GM23338 (cell line): ENCODE results near the gene MAP3K5. TPM values are rescaled to one million over a fixed set of nuclear protein-coding genes. Genes with fewer than 3 reads are reported as not detected.

Source experiments
- ATAC-seq: fragments of 200-7000 bp; cut with Tn5 transposase; 3 replicates; pipeline ENCODE4 v1.9.1; 2020
- DNase-seq: peaks from one replicate; pipeline ENCODE4 v3.0.0-alpha.2; 2015; ENCODE audit warnings: low spot score
- H2AFZ ChIP-seq: fragments of 200-600 bp; sonication (generic); 2 replicates; pipeline ENCODE4 v1.8.0; 2016; ENCODE audit warnings: antibody characterized with exemption, mild to moderate bottlenecking, moderate library complexity
- H3F3A ChIP-seq: fragments of 200-600 bp; sonication (generic); replicated peaks from 2 replicates; pipeline ENCODE4 v1.8.0; 2017; ENCODE audit warnings: antibody characterized with exemption, mixed run types, low read depth
- H3K27ac ChIP-seq: fragments of 200-600 bp; sonication (generic); 2 replicates; pipeline ENCODE4 v1.6.1; 2016; ENCODE audit warnings: low read depth
- H3K27me3 ChIP-seq: fragments of 200-600 bp; sonication (generic); 2 replicates; pipeline ENCODE4 v1.8.0; 2016; ENCODE audit warnings: mild to moderate bottlenecking, mixed run types, moderate library complexity; ENCODE audit not compliant: insufficient read depth
- H3K36me3 ChIP-seq: fragments of 200-600 bp; sonication (generic); 2 replicates; pipeline ENCODE4 v1.8.0; 2016; ENCODE audit warnings: mild to moderate bottlenecking; ENCODE audit not compliant: insufficient read depth
- H3K4me1 ChIP-seq: fragments of 200-600 bp; sonication (generic); 2 replicates; pipeline ENCODE4 v1.8.0; 2016; ENCODE audit warnings: mild to moderate bottlenecking, moderate library complexity; ENCODE audit not compliant: insufficient read depth
- H3K4me2 ChIP-seq: fragments of 200-600 bp; sonication (generic); 2 replicates; pipeline ENCODE4 v1.7.1; 2017; ENCODE audit warnings: mixed run types
- H3K4me3 ChIP-seq: fragments of 200-600 bp; sonication (generic); 2 replicates; pipeline ENCODE4 v1.6.1; 2016; ENCODE audit warnings: mixed run types
- H3K79me2 ChIP-seq: fragments of 200-600 bp; sonication (generic); replicated peaks from 2 replicates; pipeline ENCODE4 v1.8.0; 2017; ENCODE audit warnings: mild to moderate bottlenecking; ENCODE audit not compliant: insufficient read depth
- H3K9me2 ChIP-seq: fragments of 200-600 bp; sonication (generic); 2 replicates; pipeline ENCODE4 v1.8.0; 2017; ENCODE audit not compliant: insufficient read depth
- H4K20me1 ChIP-seq: fragments of 200-600 bp; sonication (generic); replicated peaks from 2 replicates; pipeline ENCODE4 v1.8.0; 2017; ENCODE audit warnings: mild to moderate bottlenecking; ENCODE audit not compliant: insufficient read depth
- H3K27ac Mint-ChIP-seq: 2 replicates; pipeline ENCODE4 v1.8.0; 2020; ENCODE audit warnings: inconsistent platforms, mild to moderate bottlenecking, moderate library complexity, mixed read lengths
- H3K27me3 Mint-ChIP-seq: 3 replicates; pipeline ENCODE4 v1.8.0; 2022; ENCODE audit warnings: low read depth, mild to moderate bottlenecking, moderate library complexity, mixed read lengths, inconsistent platforms; ENCODE audit not compliant: insufficient read depth, poor library complexity
- H3K36me3 Mint-ChIP-seq: 3 replicates; pipeline ENCODE4 v1.8.0; 2021; ENCODE audit warnings: low read depth, mild to moderate bottlenecking, inconsistent platforms, moderate library complexity, mixed read lengths
- H3K4me1 Mint-ChIP-seq: 3 replicates; pipeline ENCODE4 v1.8.0; 2020; ENCODE audit warnings: mild to moderate bottlenecking, inconsistent platforms, mixed read lengths
- H3K4me3 Mint-ChIP-seq: 3 replicates; pipeline ENCODE4 v1.8.0; 2021; ENCODE audit warnings: moderate library complexity, mild to moderate bottlenecking, inconsistent platforms, mixed read lengths
- H3K9me3 Mint-ChIP-seq: 3 replicates; pipeline ENCODE4 v1.8.0; 2020; ENCODE audit warnings: moderate library complexity, mild to moderate bottlenecking, inconsistent platforms, mixed read lengths
- CREB1 ChIP-seq: fragments of 250-450 bp; sonication (Bioruptor Pico); IDR thresholded peaks from 2 replicates; pipeline ENCODE4 v1.5.0; 2020; ENCODE audit warnings: low read depth, mild to moderate bottlenecking, moderate library complexity
- CTCF ChIP-seq, 2 experiments: fragments of 200-600 bp in 1 of 2; sonication (generic) in 1 of 2; conservative IDR thresholded peaks; 2 replicates each; pipeline versions ENCODE4 v1.5.1 to v1.6.1; 2016 to 2017; ENCODE audit warnings: antibody characterized with exemption in 2 of 2, low read depth in 2 of 2, mild to moderate bottlenecking in 2 of 2, moderate library complexity in 1 of 2
- EZH2 ChIP-seq: fragments of 200-600 bp; sonication (generic); IDR thresholded peaks from one replicate; pipeline ENCODE4 v1.8.0; 2017; ENCODE audit warnings: antibody characterized with exemption, mild to moderate bottlenecking, low read depth; ENCODE audit not compliant: unreplicated experiment
- EZH2phosphoT487 ChIP-seq: fragments of 200-600 bp; sonication (generic); IDR thresholded peaks from one replicate; pipeline ENCODE4 v1.8.1; 2018; ENCODE audit warnings: antibody characterized with exemption; ENCODE audit not compliant: unreplicated experiment
- JUNB ChIP-seq: IDR thresholded peaks from one replicate; pipeline ENCODE4 v1.6.1; 2016; ENCODE audit warnings: antibody characterized with exemption; ENCODE audit not compliant: unreplicated experiment
- POLR2AphosphoS5 ChIP-seq: IDR thresholded peaks from 2 replicates; pipeline ENCODE4 v1.6.1; 2016; ENCODE audit warnings: antibody characterized with exemption, low read depth
- REST ChIP-seq: IDR thresholded peaks from one replicate; pipeline ENCODE4 v1.6.1; 2018; ENCODE audit warnings: antibody characterized with exemption; ENCODE audit not compliant: unreplicated experiment
- STAT1 ChIP-seq: IDR thresholded peaks from one replicate; pipeline ENCODE4 v1.6.1; 2016; ENCODE audit warnings: antibody characterized with exemption; ENCODE audit not compliant: unreplicated experiment
- ZNF462 ChIP-seq: fragments of 250-450 bp; sonication (Bioruptor Pico); IDR thresholded peaks from 2 replicates; pipeline ENCODE4 v1.5.0; 2020; ENCODE audit warnings: mild to moderate bottlenecking, moderate library complexity
- polyA plus RNA-seq: library from polyadenylated mRNA; unstranded; fragments of >200 nt; fragmentation: Nextera tagmentation; extraction: Ambion mirVana; gene quantifications from 2 replicates; pipeline ENCODE4 v1.2.1, GENCODE V29; 2016
- total RNA-seq: library from RNA; depleted of rRNA; stranded (reverse); fragments of >200 nt; shearing (Covaris generic); gene quantifications from 2 replicates; pipeline ENCODE4 v1.2.3, GENCODE V29; 2014

MAP3K5 gene
- total and polyA plus RNA-seq, 2 experiments from 2014 or later = 0.76 to 2.8 TPM

GRCh38 chr6:136763255-136763654 lies 29.0 kb downstream of the MAP3K5 start (continued):
- TF ChIP-seq CTCF (conservative IDR thresholded peaks at IDR 0.05; ENCODE audit: low read depth in 2 of 2) = no peak

- Histone ChIP-seq H3K27me3 (no peaks in the 10 kb centered on the region), H3K9me2 (no peaks in the 10 kb centered on the region), H4K20me1 (no peaks in the 10 kb centered on the region), H3K4me2 (no peak overlapping the region), H3K4me3 (no peak overlapping the region), H3K27ac (no peak overlapping the region), H3K79me2 (no peaks in the 10 kb centered on the region), H2AFZ (no peak overlapping the region), H3K4me1 (peaks cover 4% of the 10 kb centered on the region), H3K36me3 (no peaks in the 10 kb centered on the region), H3F3A (no peaks in the 10 kb centered on the region)
- H3K4me3 Mint-ChIP-seq = no peak overlapping the region
- ATAC-seq = no peak; the same call in 2 of the 3 replicates
- H3K9me3 Mint-ChIP-seq = no peaks in the 10 kb centered on the region
- DNase-seq = no peak
- H3K27ac Mint-ChIP-seq = no peak overlapping the region
- H3K36me3 Mint-ChIP-seq = no peaks in the 10 kb centered on the region
- H3K27me3 Mint-ChIP-seq = no peaks in the 10 kb centered on the region
- peaks cover 13% of the 10 kb centered on the region for H3K4me1 Mint-ChIP-seq
- TF ChIP-seq EZH2 (no peak), STAT1 (no peak), EZH2phosphoT487 (no peak), JUNB (no peak), CTCF (conservative IDR thresholded peaks at IDR 0.05; ENCODE audit: low read depth in 2 of 2) (no peak), ZNF462 (CRISPR knock-in tag) (no peak), CREB1 (no peak), POLR2AphosphoS5 (no peak), REST (no peak)
Measured at GRCh38 chr6:136762022-136762975, 30.0 kb downstream of the MAP3K5 start.
